Body of pancreas (tissue), 4 donors: Measurements from ENCODE around the gene JPT1. TPM values are rescaled to one million over a fixed set of nuclear protein-coding genes. Genes with fewer than 3 reads are reported as not detected.

ENCODE experiments used
- ATAC-seq: fragments of 150-250 bp; one replicate; pipeline ENCODE4 v1.9.1; 2016
- DNase-seq, 4 donors: peaks; one replicate each; pipeline ENCODE4 v3.0.0-alpha.2; 2019
- H3K27ac ChIP-seq, 4 donors: fragments of 200-600 bp; sonication (generic); 1 replicate in 3 of 4; 2 replicates in 1 of 4; pipeline versions ENCODE4 v1.5.1 to v1.6.1; 2016 to 2019; ENCODE audit warnings: mild to moderate bottlenecking in 1 of 4, mixed read lengths in 1 of 4, moderate library complexity in 1 of 4
- H3K27me3 ChIP-seq, 2 donors: fragments of 200-600 bp; sonication (generic); one replicate each; pipeline ENCODE4 v1.6.0; 2016; ENCODE audit warnings: mild to moderate bottlenecking in 1 of 2
- H3K36me3 ChIP-seq, 2 donors: fragments of 200-600 bp; sonication (generic); replicated peaks in 1 of 2; 2 replicates each; pipeline ENCODE4 v1.5.1; 2016; ENCODE audit warnings: low read depth in 2 of 2; ENCODE audit not compliant: insufficient read depth in 1 of 2
- H3K4me1 ChIP-seq: fragments of 200-600 bp; sonication (generic); one replicate; pipeline ENCODE4 v1.6.0; 2016
- H3K4me3 ChIP-seq, 2 donors: fragments of 200-600 bp; sonication (generic); 1 replicate in 1 of 2; 2 replicates in 1 of 2; pipeline ENCODE4 v1.5.1; 2016 to 2019
- H3K9me3 ChIP-seq, 3 donors: fragments of 200-600 bp; sonication (generic); 1 replicate in 2 of 3; 2 replicates in 1 of 3; pipeline ENCODE4 v1.5.1; 2016
- CTCF ChIP-seq, 7 experiments: fragments of 450-650 bp in 4 of 7; fragments of 200-600 bp in 3 of 7; sonication (generic) in 3 of 7; IDR thresholded peaks; one replicate each; pipeline ENCODE4 v1.5.1; 2016 to 2019; ENCODE audit warnings: antibody characterized with exemption in 7 of 7
- POLR2A ChIP-seq, 3 donors: fragments of 450-650 bp; IDR thresholded peaks; one replicate each; pipeline ENCODE4 v1.6.1; 2016; ENCODE audit warnings: antibody characterized with exemption in 3 of 3, mild to moderate bottlenecking in 2 of 3
- WGBS, 2 donors: methylation state at CpG; one replicate each; pipeline ENCODE4 v1.1.5; 2017; 5-methylcytosine and 5-hydroxymethylcytosine counted together
- intact Hi-C: fragments of 100-400 bp; cut with DNase I; formaldehyde crosslinking; loops from one replicate; pipeline ENCODE4 v1.15.1; 2023
- total RNA-seq, 2 donors: library from RNA; depleted of rRNA; stranded (reverse); fragments of >200 nt; gene quantifications; one replicate each; pipeline ENCODE4 v1.1.0, GENCODE V29; 2016

The JPT1 gene
- total RNA-seq, 2 donors from 2014 or later = 17.4 to 42.5 TPM

GRCh38 chr17:75152523-75152921 lies 1.8 kb downstream of the JPT1 start:
- Histone ChIP-seq H3K4me1 (peaks cover 19% of the 10 kb centered on the region), H3K4me3 (no peak overlapping the region), H3K27me3 (no peaks in the 10 kb centered on the region), H3K9me3 (no peaks in the 10 kb centered on the region), H3K36me3 (no peaks in the 10 kb centered on the region), H3K27ac (no peak overlapping the region)
- ATAC-seq = no peak
- DNase-seq = no peak
- 80 to 89% methylated on average over 6 of the region's 6 CpGs for WGBS, 2 donors
- TF ChIP-seq POLR2A (IDR thresholded peaks at IDR 0.05) = no peak
- no peak for TF ChIP-seq CTCF (IDR thresholded peaks at IDR 0.05)
- intact Hi-C loops = no loop called here

- DNase-seq (no peak), ATAC-seq (no peak)
- H3K27me3 ChIP-seq = no peaks in the 10 kb centered on the region
- H3K4me1 ChIP-seq = peaks cover 20% of the 10 kb centered on the region
- no peak overlapping the region for H3K4me3 ChIP-seq
- intact Hi-C loops = no loop called here
- no peaks in the 10 kb centered on the region for H3K9me3 ChIP-seq
- H3K36me3 ChIP-seq = no peaks in the 10 kb centered on the region
- no peak overlapping the region for H3K27ac ChIP-seq
- TF ChIP-seq CTCF (IDR thresholded peaks at IDR 0.05) = no peak
- no peak for TF ChIP-seq POLR2A (IDR thresholded peaks at IDR 0.05)
- 84 to 88% methylated on average over 6 of the region's 6 CpGs for WGBS, 2 donors
These were observed 2.4 kb downstream of the JPT1 start for GRCh38 chr17:75151930-75152329.

GRCh38 chr17:75147878-75148546 lies 6.3 kb downstream of the JPT1 start:
- H3K27ac ChIP-seq = peak overlapping the region in 2 of 4 donors; percentile 23 to 51
- TF ChIP-seq CTCF (IDR thresholded peaks at IDR 0.05) = no peak
- peak in 1 of 3 donors; percentile 9 for TF ChIP-seq POLR2A (IDR thresholded peaks at IDR 0.05)
- H3K36me3 ChIP-seq = no peaks in the 10 kb centered on the region
- 72 to 81% methylated on average over 6 of the region's 6 CpGs for WGBS, 2 donors
- H3K27me3 ChIP-seq = no peaks in the 10 kb centered on the region
- H3K4me3 ChIP-seq = no peak overlapping the region
- intact Hi-C loops = no loop called here
- DNase-seq (no peak), ATAC-seq (peak; percentile 53)
- H3K9me3 ChIP-seq = no peaks in the 10 kb centered on the region
- peaks cover 6% of the 10 kb centered on the region for H3K4me1 ChIP-seq

DNA sequence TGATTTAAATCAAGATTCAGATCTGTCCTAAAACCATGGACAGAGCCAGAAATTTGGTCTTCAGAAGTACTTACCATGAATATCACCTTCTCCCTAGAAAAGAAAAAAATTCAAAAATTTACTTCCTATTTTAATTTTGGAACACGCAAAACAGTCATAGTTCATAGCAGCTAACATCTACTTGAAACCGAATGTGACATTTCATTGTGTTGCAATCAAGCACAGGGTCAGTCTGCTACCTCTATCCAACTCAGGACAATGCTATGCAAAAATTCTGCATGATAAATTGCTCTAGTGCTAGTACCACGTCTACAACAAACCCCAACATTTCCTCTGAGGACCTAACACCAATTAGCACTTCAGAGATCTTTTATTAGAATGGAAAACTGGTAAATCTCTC lies 7.7 kb downstream of the JPT1 start:
- intact Hi-C loops = no loop called here
- TF ChIP-seq POLR2A (IDR thresholded peaks at IDR 0.05) = no peak
- TF ChIP-seq CTCF (IDR thresholded peaks at IDR 0.05) = no peak
- Histone ChIP-seq H3K4me1 (peaks cover 4% of the 10 kb centered on the region), H3K27ac (no peak overlapping the region), H3K36me3 (no peaks in the 10 kb centered on the region), H3K27me3 (no peaks in the 10 kb centered on the region), H3K9me3 (no peaks in the 10 kb centered on the region), H3K4me3 (no peak overlapping the region)
- WGBS, 2 donors = 63 to 80% methylated on average over 3 of the region's 3 CpGs
- no peak for ATAC-seq
- no peak for DNase-seq
